HG03460 (cell line): ENCODE results near the gene TMEM121.

Source experiments
- ATAC-seq: cut with Tn5 transposase; IDR thresholded peaks from one replicate; pipeline ENCODE4 v1.9.1; 2021; ENCODE audit not compliant: unreplicated experiment

TMEM121 gene

DNA sequence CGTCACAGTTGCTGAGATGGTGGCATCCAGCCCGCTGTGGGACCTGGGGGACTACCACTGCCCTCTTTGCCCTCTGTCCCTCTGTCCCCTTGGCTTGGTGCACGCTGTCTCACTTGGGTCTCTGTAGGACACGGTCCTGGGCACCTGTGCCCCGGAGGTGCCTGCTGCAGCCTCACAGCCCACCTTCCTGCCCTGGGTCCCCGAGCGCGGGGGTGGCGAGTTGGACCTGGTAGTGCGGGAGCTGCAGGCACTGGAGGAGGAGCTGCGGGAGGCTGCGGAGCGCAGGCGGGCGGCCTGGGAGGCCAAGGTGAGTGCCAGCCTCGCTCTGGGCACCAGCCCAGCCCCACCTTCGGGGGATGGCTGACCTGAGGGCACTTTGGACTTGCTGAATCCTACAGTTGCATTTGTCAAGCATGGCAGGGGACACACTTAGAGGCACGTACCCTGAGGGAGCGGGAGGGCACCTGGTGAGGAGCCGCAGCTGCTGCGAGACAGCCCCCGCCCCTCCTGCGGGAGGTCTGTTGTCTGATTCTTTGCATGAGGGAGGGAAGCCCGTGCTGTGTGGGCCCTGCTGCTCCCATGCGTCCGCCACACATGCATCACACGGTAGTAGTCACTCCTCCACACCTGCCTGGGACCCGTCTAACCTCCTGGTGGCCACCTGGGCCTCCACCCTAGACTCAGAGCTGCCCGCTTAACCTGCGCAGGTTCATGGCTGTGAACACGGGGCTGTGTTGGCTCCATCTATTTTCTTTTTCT is 28.5 kb upstream of the TMEM121 start:
- no peak for ATAC-seq

GRCh38 chr14:105498430-105499255 is 27.7 kb upstream of the TMEM121 start:
- ATAC-seq = no peak

- no peak for ATAC-seq
These were observed 26.9 kb upstream of the TMEM121 start for GRCh38 chr14:105499256-105500035.

- ATAC-seq = no peak
These were observed 26.2 kb upstream of the TMEM121 start for GRCh38 chr14:105500036-105500725.

GRCh38 chr14:105500726-105501101 is 25.7 kb upstream of the TMEM121 start:
- no peak for ATAC-seq

DNA sequence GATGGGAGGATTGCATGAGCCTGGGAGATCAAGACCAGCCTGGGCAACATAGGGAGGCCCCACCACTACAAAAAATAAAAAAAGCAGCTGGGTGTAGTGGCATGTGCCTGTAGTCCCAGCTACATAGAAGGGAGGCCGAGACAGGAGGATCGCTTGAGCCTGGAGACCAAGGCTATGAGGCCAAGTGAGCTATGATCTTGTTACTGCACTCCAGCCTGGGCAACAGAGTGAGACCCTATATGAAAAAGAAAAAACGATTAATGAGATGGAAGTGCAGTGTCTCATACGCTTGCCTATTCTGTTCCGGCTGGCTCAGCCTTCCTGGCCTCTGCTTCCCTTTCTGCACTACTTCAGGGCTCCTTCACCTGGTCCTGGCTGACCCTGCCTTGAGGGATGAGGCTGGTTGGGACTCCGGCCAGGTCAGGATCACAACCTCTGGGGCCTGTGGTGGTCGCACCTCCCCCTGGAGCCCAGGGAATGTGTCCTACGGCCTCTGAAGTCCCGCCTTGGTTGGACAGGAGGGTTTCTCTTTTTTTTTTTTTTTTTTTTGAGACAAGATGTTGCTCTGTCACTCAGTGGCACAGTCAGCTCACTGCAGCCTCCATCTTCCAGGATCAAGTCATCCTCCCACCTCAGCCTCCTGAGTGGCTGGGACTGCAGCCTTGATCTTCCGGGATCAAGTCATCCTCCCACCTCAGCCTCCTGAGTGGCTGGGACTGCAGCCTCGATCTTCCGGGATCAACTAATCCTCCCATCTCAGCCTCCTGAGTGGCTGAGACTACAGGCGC is 24.7 kb upstream of the TMEM121 start:
- ATAC-seq = no peak

DNA sequence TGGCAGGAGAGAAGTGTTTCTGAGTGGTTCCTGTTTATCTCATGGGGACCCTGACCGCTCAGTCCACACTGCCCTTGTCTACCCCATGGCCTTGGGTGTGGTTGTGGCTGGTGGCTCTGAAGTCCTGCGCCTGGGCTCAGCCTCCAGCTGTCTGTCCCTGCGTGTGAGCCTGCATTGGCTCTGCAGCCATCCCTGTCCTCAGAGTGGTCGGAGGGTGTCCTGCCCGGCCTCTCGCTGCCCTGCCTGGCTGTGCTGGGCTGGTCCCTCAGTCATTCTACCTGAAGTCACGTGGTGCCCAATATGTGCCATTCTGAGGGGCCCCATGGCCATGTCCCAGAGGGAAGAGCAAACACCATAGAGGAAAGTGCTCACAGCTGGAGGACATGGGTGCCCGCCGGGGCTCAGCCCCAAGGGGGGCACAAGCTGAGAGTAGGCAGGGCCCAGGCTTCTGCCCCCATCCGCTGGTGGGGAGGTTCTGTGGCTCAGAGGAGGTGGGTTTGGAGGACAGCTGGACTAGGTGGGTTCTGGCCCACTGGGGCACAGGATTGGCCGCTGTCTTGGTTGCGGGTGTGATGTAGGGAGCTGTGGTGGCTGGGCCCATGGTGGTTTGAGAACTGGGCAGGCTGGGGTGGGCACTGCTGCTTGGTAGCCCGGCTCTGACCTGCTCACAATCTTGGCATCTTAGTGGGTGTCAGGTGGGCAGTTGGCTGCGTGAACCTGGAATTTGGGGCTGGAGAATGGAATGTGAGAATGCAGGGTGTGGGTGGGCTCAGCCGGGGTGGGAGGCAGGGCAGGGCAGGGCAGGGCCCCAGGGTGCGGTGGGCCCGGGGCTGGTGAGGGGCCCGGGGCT is 23.7 kb upstream of the TMEM121 start:
- no peak for ATAC-seq

GRCh38 chr14:105503296-105503640 is 23.1 kb upstream of the TMEM121 start:
- ATAC-seq = no peak

DNA sequence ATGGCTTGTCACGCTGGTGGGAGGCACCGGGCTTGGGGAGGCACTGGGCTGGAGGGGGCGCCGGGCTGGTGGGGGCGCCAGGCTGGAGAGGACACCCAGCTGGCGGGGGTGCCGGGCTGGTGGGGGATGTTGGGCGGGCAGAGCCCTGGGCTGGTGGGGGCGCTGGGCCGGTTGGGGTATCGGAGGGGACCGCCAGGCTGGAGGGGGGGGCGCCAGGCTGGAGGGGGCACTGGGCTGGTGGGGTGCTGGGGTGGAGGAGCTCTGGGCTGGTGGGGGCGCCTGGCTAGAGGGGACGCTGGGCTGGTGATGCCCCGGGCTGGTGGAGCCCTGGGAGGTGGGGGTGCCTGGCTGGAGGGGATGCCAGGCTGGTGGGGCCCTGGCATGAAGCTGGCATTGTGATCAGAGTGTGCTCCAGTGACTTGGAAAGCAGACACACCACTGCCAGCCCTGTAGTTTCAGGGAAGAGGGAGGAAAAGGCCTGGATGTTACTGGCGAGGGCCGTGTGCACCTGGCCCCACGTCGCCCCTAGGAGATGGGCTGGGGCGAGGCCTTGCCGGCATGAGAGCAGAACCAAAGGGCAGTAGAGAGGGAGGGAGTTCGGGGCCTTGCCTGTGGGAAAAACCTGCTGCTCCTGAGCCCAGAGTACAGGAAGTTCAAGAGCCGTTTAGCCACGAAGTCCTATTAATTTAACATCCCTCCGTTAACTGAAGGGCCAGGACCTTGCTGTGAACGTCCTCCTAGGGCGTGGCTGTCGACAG is 22.3 kb upstream of the TMEM121 start:
- ATAC-seq = no peak

DNA sequence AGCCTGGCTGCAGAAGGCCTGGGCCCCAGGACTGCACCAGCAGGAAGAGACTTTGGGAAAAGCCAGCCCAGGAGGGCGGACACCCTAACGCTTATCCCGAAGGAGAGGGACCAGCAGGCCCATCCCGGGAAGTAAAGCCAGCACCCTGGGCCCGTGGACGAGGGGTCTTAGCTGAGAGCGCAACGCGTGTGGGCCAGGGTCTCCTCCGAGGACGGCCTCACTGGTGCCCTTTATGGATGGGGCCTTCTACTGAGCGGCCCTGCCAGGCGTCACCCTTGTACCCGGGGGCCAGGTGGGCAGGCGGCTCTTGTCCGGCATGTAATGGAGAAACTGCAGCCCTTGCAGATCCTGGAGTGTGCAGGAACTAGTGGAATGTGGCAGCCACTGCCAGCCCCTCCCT is 21.3 kb upstream of the TMEM121 start:
- no peak for ATAC-seq

GRCh38 chr14:105507247-105507646 is 19.1 kb upstream of the TMEM121 start:
- no peak for ATAC-seq

GRCh38 chr14:105508069-105508468 is 18.3 kb upstream of the TMEM121 start:
- no peak for ATAC-seq

- ATAC-seq = no peak
These were observed 17.8 kb upstream of the TMEM121 start for GRCh38 chr14:105508601-105509000.

GRCh38 chr14:105517096-105517495 is 9.3 kb upstream of the TMEM121 start:
- no peak for ATAC-seq

DNA sequence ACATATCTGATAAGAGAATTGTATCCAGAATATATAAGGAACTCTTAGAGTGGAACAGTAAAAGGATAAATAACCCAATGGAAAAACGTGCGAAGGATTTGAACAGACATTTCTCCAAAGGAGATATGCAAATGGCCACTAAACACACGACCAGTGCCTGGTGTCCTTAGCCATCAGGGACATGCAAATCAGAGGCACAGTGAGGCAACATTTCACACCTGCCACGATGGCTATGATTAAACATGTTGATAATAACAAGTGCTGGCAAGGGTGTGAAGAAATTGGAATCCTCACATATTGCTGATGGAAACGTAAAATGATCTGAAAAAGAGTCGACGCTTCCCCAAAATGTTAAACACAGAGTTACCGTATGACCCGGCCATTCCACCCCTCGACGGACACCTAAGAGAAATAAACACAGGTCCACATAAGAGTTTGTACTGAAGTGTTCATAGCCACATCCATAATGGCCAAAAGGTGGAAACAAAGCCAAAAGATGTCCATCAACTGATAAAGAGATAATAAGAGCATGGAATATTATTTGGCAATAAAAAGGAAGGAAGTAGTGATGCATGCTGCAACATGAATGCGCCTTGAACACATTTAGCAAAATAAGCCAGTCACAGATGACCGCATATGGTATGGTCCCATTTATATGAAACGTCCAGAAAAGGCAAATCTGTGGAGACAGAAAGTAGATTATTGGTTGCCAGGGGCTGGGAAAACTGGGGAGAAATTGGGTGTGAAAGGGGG is 6.3 kb upstream of the TMEM121 start:
- ATAC-seq = no peak

- no peak for ATAC-seq
These were observed 1.1 kb upstream of the TMEM121 start for GRCh38 chr14:105525326-105525725.

- ATAC-seq = no peak
These were observed 495 bp downstream of the TMEM121 start for GRCh38 chr14:105526776-105527380.
